HG02840 (cell line): ENCODE results near the gene FCRLB.
"Not testable (repeated sequence)": the region's sequence is repeated elsewhere in the genome, so short reads cannot be mapped to it uniquely, and the experiment has no call there.

Experiments used
- ATAC-seq: cut with Tn5 transposase; IDR thresholded peaks from one replicate; pipeline ENCODE4 v1.9.1; 2021; ENCODE audit warnings: mild to moderate bottlenecking, moderate library complexity, moderate number of reproducible peaks; ENCODE audit not compliant: unreplicated experiment, low FRiP score

The FCRLB gene

DNA sequence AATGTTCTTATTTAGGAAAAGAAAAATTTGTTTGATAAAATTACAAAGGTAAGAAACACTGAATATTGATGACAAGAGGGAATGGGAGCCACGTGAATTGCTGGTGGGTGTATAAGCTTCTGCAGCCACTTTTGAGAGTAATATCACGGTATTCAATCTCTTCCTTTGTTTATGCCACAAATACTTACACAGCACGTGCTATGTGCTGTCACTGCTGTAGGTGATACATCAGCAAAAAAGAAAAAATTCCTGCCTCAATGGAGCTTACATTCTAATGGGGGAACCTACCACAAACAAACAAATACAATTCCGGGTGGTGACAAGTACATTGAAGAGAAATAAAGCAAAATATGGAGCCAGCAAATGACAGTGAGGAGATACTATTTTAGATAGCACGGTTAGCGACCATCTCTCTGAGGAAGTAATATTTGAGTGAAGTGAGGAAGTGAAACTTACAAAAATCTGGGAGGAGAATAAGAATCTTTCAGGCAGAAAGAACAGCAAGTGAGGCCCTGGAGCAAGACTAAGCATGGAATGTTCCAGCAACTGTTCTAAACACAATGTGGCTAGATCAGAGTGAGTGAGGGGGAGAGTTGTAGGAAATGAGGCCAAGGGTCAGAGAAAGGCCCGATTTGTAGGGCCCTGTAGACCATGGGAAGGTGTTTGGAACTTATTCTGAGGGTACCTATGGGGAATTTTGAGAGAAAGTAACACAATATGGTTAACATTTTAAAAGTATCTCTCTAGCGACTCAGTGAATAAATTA lies 2.6 kb upstream of the FCRLB start:
- ATAC-seq, result no peak

GRCh38 chr1:161719325-161719611 lies 2.1 kb upstream of the FCRLB start:
- no peak for ATAC-seq

GRCh38 chr1:161720422-161720821 lies 922 bp upstream of the FCRLB start:
- no peak for ATAC-seq

GRCh38 chr1:161721738-161722343 lies 497 bp downstream of the FCRLB start:
- ATAC-seq, result no peak

DNA sequence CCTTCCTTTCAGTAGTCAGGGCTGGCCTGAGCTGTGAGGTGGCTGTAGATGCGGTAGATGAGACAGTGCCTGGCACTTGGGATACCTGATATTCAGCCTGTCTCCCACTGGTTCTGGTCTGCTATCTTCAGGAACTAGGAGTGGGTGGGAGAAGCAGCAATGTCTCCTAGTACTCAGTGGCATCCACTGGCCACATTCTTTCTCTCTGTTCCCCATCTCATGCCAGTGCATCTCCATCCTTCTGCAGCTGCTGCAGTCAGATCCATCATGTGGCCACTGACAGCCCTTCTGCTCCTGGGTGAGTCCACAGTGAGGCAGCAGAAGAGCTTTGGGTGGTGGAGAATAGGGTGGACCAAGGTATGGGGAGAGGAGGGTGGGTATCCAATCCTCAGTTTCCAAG lies 1.1 kb downstream of the FCRLB start:
- ATAC-seq, result no peak

- ATAC-seq, result no peak
Observed at GRCh38 chr1:161723459-161724141, 2.3 kb downstream of the FCRLB start.

DNA sequence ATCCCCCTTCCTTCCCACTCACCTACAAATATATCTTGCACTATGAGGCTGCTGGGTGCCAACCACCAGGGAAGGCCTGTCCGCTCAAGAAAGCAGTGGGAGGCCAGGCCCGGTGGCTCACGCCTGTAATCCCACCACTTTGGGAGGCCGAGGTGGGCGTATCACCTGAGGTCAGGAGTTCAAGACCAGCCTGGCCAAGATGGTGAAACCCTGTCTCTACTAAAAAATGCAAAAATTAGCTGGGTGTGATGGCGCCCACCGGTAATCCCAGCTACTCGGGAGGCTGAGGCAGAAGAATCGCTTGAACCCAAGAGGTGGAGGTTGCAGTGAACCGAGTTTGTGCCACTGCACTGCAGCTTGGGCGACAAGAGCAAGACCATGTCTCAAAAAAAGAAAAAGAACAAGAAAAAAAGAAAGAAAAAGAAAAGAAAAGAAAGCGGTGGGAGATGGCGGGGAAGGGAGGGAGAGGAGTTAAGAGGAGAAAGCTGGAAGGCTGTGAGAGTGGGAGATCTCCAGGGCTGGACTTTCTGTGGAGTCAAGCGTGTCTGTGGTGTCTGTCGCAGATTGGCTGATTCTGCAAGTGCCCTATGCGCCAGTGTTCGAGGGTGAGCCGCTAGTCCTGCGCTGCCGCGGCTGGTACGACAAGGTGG lies 4.0 kb downstream of the FCRLB start:
- ATAC-seq, result not testable (repeated sequence)

- ATAC-seq, result peak; percentile 19
Observed at GRCh38 chr1:161725908-161726472, 4.6 kb downstream of the FCRLB start.

DNA sequence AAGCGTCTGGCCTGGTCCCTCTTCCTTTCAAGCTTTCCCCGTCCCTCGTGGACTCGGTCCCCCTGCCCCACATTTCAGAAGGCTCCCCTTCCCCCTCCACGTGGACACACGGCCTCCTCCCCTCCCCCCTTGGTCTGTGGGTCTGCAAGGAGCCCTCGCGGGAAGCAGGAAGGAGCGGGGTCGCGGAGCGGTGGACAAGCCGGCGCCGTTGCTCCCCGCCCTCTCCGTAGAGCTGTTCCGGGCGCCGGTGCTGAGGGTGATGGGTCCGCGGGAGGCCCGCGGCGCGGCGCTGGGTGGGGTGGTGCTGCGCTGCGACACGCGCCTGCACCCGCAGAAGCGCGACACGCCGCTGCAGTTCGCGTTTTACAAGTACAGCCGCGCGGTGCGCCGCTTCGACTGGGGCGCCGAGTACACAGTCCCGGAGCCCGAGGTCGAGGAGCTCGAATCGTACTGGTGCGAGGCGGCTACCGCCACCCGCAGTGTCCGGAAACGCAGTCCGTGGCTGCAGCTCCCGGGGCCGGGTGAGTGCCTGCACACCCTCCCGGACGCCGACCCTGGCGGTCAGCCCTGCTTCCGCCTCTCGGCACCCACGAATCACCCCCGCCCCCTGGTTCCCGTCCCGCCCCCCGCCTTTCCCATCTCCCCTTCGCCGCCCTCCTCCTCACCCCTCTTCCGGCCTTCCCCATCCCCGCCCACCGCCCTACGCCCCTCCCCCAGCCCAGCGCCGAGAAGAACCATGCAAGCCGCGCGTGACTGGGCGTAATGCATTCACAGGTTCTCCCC lies 5.3 kb downstream of the FCRLB start:
- ATAC-seq, result peak; percentile 45

DNA sequence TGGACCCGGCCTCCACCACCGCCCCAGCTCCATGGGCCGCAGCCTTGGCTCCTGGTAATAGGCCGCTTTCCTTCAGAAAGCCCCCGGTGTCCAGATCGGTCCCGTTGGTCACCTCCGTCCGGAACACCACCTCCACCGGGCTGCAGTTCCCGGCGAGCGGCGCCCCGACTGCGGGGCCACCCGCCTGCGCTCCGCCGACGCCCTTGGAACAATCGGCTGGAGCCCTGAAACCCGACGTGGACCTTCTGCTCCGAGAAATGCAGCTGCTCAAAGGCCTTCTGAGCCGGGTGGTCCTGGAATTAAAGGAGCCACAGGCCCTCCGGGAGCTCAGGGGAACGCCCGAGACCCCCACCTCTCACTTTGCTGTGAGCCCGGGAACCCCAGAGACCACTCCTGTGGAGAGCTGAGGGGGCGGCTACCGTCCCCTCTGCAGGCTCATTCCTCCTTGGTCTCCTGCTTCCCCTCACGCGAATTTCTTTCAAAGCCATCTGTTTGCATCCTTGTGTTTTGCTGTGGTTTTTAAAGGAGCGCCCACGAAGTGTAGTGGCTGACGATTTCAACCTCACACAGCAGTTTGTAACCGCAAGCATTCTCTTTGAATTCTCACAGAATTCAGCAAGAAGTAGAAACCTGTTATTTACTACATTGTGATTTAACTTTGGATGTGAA lies 6.0 kb downstream of the FCRLB start:
- ATAC-seq, result peak; percentile 15

DNA sequence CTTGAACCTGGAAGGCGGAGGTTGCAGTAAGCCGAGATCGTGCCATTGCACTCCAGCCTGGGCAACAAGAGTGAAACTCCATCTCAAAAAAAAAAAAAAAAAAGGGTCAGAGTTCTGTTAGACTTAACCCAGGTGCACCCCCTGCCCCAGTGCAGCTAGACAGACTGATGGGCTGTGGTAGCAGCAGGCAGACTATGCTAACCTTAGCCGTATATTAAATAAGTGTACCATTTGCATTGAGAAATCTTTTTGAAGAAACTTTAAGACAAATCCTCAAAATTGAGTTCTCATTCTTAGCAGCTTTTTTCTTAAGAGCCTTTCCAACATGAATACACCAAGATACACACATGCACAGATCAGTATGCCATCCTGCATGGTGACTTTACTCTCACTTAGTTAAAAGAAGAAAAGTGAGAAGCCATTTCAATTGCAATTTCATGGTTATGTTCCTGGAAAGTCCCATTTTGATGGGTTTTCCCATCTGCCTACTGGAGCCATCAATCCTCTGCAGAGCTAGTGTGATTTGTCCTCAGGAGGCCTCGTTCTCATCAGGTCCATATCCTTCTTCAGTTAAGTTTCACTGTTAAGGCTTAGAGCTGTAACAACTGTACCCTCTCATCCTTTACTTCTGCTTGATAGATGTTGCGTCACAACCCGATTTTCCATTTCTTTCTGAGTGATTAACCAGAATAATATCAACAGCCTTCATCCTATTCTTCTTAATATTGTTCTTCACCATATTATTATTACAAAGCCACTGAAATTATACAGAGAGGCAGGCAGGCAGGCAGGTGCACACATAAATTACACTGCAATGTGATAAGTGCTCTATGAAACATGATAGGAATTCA lies 7.3 kb downstream of the FCRLB start:
- no peak for ATAC-seq

DNA sequence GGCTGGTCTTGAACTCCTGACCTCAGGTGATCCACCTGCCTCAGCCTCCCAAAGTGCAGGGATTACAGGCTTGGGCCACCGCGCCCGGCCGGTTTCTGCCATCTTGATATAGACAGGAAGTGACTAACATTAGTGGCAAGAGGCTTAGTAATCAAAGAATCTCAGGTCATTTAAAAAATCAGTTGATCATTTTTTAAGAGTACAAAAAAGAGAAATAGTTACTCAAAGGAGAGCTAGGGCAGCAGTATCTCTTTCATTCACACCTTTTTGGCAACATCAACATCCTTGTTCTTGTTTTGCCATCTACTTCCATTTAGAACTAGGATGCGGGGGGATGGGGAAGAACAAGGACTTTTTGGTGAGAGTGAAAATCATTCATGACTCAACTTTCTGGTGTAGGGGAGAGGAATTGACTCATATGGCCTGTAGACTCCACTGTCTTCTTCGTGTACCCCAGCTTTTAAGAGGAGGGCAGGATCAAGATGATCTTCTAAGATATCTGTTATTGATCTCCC lies 8.8 kb downstream of the FCRLB start:
- no peak for ATAC-seq

GRCh38 chr1:161731241-161731640 lies 9.9 kb downstream of the FCRLB start:
- ATAC-seq, result no peak

- no peak for ATAC-seq
Observed at GRCh38 chr1:161731981-161732718, 10.8 kb downstream of the FCRLB start.

DNA sequence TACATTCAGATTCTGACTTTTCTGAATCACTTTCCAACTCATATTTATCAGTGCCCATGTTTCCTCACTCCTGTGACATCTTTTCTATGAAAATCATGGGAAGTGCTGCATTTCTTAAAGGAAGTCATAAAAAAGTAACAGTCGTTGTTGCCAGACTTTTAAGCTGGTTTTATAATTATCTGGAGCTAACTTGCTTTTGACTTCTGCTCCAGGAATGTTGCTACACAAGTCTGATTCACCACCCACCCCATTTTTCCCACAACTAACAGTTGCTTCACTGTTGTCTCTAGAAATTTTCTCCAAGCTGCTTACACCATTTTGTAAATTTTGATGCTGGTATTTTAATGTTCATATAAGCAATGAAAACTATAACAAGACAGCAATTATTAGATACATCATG lies 12.2 kb downstream of the FCRLB start:
- ATAC-seq, result no peak

GRCh38 chr1:161735837-161736236 lies 14.5 kb downstream of the FCRLB start:
- no peak for ATAC-seq

DNA sequence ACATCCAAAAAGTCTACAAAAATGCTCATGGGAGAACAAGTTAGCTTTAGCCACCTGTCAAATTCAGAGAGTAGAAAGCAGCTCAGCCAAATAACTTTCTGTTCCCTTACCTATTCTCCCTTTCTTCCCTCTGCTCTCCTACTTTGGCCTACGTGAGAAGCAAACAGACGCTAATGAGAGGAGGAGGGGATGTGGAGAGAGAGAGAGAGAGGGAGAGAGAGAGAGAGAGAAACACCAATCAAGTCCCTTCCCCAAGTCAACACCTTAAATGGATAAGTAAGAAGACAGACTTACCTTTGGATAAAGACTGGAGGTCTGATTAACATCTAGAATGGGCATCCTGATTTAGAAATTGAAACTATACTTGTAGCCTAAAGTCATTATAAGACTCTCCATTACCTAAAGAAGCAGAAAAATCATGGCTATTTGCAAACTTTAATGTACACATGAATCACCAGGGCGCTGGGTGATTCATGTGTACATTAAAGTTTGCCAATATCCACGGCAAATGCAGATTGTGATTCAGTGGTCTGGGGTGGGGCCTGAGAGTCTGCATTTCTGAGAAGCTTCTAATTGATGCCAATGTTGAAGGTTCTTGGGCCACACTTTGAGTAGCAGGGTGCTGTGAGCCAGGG lies 15.1 kb downstream of the FCRLB start:
- no peak for ATAC-seq

- no peak for ATAC-seq
Observed at GRCh38 chr1:161737625-161738024, 16.3 kb downstream of the FCRLB start.
